ENCODE data around the gene PBX3. TPM values are rescaled to one million over a fixed set of nuclear protein-coding genes. Genes with fewer than 3 reads are reported as not detected.

PBX3 gene
- total RNA-seq, 1 experiment from 2014 or later: 46.0 TPM

DNA sequence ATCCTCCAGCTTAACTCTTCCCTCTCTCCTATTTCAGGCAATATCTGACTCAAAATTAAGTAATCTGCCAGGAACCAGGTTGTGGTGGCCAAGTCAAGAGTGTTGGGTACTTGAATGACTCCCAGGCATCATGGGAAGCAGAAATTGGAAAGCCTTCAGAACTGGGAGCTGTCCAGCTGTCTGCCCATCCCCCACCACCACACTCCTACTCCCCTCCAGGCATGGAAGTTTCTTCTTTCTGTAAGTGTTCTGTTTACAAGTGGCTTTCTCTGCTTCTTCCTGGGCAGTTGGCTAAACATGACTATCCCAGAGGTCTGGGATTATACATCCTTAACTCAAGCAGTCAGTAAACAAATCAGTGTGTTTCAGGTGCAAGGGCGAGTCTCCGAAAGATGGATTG is 14.6 kb upstream of the PBX3 start:
- H3K4me1 Mint-ChIP-seq: peaks cover 11 to 12% of the 10 kb centered on the region in 2 experiments

More for the DNA sequence above, 14.6 kb upstream of the PBX3 start:
- no peak overlapping the region for H2BK12ac ChIP-seq (ENCODE audit: insufficient read length, low read depth, low read length)
- H3K4me3 Mint-ChIP-seq: no peak overlapping the region
- no peak overlapping the region for H2AFZ ChIP-seq (ENCODE audit: low read length)
- H3K27me3 ChIP-seq (ENCODE audit: insufficient read depth, low read length): no peaks in the 10 kb centered on the region
- no peak overlapping the region for H3T11ph ChIP-seq (ENCODE audit: low read length)
- H3K23ac ChIP-seq (ENCODE audit: insufficient read length, low read depth, low read length): no peak overlapping the region
- H3K36me3 Mint-ChIP-seq (ENCODE audit: insufficient read depth in 1 of 3, low read depth in 3 of 3): no peaks in the 10 kb centered on the region
- H3K14ac ChIP-seq (ENCODE audit: insufficient read depth, low read length): no peak overlapping the region
- H3K9me3 ChIP-seq (ENCODE audit: control insufficient read depth, low read depth, low read length): no peaks in the 10 kb centered on the region
- DNase-seq: peak; percentile 48
- no peaks in the 10 kb centered on the region for H4K20me1 ChIP-seq (ENCODE audit: control insufficient read depth, insufficient read depth, insufficient read length)
- H3K27ac ChIP-seq (ENCODE audit: insufficient read length, low read depth, low read length): no peak overlapping the region
- H3K79me2 ChIP-seq (ENCODE audit: insufficient read depth, low read length): no peaks in the 10 kb centered on the region
- H3K79me1 ChIP-seq (ENCODE audit: insufficient read depth, low read depth, low read length, poor library complexity, severe bottlenecking): no peaks in the 10 kb centered on the region
- H3K18ac ChIP-seq (ENCODE audit: insufficient read length, low read depth, low read length): no peak overlapping the region
- no peak overlapping the region for H4K8ac ChIP-seq (replicated peaks; ENCODE audit: insufficient read length, low read depth, low read length)
- H3K4me1 ChIP-seq (ENCODE audit: insufficient read depth, low read length): no peaks in the 10 kb centered on the region; the same call in 1 of the 2 replicates
- H3K23me2 ChIP-seq (ENCODE audit: insufficient read length, low read depth, low read length, poor library complexity, severe bottlenecking): no peaks in the 10 kb centered on the region
- no peak overlapping the region for H3K56ac ChIP-seq (ENCODE audit: insufficient read length, low read depth, low read length)
- WGBS (ENCODE audit: extremely low coverage, insufficient read length, low lambda C conversion rate): no CpG with 5 or more reads among the region's 2 CpGs
- no peak overlapping the region for H4K91ac ChIP-seq (ENCODE audit: insufficient read length, low read depth, low read length)
- H3K4ac ChIP-seq (ENCODE audit: low read depth, low read length): no peak overlapping the region
- no peak overlapping the region for H3K9ac ChIP-seq (ENCODE audit: extremely low read depth, insufficient read length, low read length)
- no peak overlapping the region for H2BK20ac ChIP-seq (ENCODE audit: low read depth, low read length, poor library complexity, severe bottlenecking)
- no peak overlapping the region for H2BK15ac ChIP-seq (ENCODE audit: low read depth, low read length)
- no peak overlapping the region for H2AK5ac ChIP-seq (ENCODE audit: insufficient read length, low read length)
- H4K5ac ChIP-seq (ENCODE audit: insufficient read length, low read depth, low read length): no peak overlapping the region
- H3K9me3 Mint-ChIP-seq: no peaks in the 10 kb centered on the region; a peak in 1 of 5 replicates
- no peak overlapping the region for H3K4me2 ChIP-seq (ENCODE audit: insufficient read depth, insufficient read length, low read length)
- H3K27me3 Mint-ChIP-seq (ENCODE audit: low read depth): peaks cover 4% of the 10 kb centered on the region
- TF ChIP-seq, protein P1, sequence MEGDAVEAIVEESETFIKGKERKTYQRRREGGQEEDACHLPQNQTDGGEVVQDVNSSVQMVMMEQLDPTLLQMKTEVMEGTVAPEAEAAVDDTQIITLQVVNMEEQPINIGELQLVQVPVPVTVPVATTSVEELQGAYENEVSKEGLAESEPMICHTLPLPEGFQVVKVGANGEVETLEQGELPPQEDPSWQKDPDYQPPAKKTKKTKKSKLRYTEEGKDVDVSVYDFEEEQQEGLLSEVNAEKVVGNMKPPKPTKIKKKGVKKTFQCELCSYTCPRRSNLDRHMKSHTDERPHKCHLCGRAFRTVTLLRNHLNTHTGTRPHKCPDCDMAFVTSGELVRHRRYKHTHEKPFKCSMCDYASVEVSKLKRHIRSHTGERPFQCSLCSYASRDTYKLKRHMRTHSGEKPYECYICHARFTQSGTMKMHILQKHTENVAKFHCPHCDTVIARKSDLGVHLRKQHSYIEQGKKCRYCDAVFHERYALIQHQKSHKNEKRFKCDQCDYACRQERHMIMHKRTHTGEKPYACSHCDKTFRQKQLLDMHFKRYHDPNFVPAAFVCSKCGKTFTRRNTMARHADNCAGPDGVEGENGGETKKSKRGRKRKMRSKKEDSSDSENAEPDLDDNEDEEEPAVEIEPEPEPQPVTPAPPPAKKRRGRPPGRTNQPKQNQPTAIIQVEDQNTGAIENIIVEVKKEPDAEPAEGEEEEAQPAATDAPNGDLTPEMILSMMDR (conservative IDR thresholded peaks at IDR 0.05): no peak
- H2BK5ac ChIP-seq (ENCODE audit: insufficient read length, low read length): no peak overlapping the region
- H3K27ac Mint-ChIP-seq: peak overlapping the region in 1 of 3 experiments; percentile 3; a peak in 1 of 7 replicates
- no peak overlapping the region for H2BK120ac ChIP-seq (ENCODE audit: low read depth, low read length, poor library complexity, severe bottlenecking)
